Progenitor cell of endocrine pancreas (in vitro differentiated cells): Measurements from ENCODE around the gene STX8. TPM values are rescaled to one million over a fixed set of nuclear protein-coding genes. Genes with fewer than 3 reads are reported as not detected.

Source experiments
- DNase-seq: peaks from one replicate; pipeline ENCODE4 v3.0.0; 2021; ENCODE audit warnings: low spot score; ENCODE audit not compliant: unreplicated experiment
- H3K27ac Mint-ChIP-seq: 2 replicates; pipeline ENCODE4 v1.8.0; 2021; ENCODE audit warnings: mild to moderate bottlenecking, moderate library complexity, mixed read lengths
- H3K27me3 Mint-ChIP-seq: 2 replicates; pipeline ENCODE4 v1.8.0; 2021; ENCODE audit warnings: mixed read lengths
- H3K36me3 Mint-ChIP-seq: 2 replicates; pipeline ENCODE4 v1.8.0; 2022; ENCODE audit warnings: mixed read lengths; ENCODE audit not compliant: insufficient read depth
- H3K4me1 Mint-ChIP-seq: 2 replicates; pipeline ENCODE4 v1.8.0; 2021; ENCODE audit warnings: low read depth, mixed read lengths
- H3K4me3 Mint-ChIP-seq: 2 replicates; pipeline ENCODE4 v1.8.0; 2021; ENCODE audit warnings: low read depth, mild to moderate bottlenecking, moderate library complexity, mixed read lengths
- H3K9me3 Mint-ChIP-seq: 2 replicates; pipeline ENCODE4 v1.8.0; 2021; ENCODE audit warnings: low read depth, mixed read lengths
- total RNA-seq: library from RNA; stranded (reverse); gene quantifications from 2 replicates; pipeline ENCODE4 v1.2.1, GENCODE V29; 2021
- TF ChIP-seq, protein P1 (sequence below): fragments of 200-600 bp; sonication (generic); IDR thresholded peaks from one replicate; pipeline ENCODE4 v1.5.0; 2021; ENCODE audit warnings: antibody characterized with exemption, mild to moderate bottlenecking; ENCODE audit not compliant: unreplicated experiment

STX8 gene
- total RNA-seq, 1 donor from 2014 or later, result 63.4 TPM

GRCh38 chr17:9233761-9234160 is 341.9 kb downstream of the STX8 start:
- DNase-seq, result no peak
- Mint-ChIP-seq H3K9me3 (no peaks in the 10 kb centered on the region), H3K36me3 (no peaks in the 10 kb centered on the region), H3K4me1 (peaks cover 12% of the 10 kb centered on the region), H3K27ac (no peak overlapping the region), H3K27me3 (peaks cover 17% of the 10 kb centered on the region), H3K4me3 (no peak overlapping the region)
- TF ChIP-seq, protein P1, sequence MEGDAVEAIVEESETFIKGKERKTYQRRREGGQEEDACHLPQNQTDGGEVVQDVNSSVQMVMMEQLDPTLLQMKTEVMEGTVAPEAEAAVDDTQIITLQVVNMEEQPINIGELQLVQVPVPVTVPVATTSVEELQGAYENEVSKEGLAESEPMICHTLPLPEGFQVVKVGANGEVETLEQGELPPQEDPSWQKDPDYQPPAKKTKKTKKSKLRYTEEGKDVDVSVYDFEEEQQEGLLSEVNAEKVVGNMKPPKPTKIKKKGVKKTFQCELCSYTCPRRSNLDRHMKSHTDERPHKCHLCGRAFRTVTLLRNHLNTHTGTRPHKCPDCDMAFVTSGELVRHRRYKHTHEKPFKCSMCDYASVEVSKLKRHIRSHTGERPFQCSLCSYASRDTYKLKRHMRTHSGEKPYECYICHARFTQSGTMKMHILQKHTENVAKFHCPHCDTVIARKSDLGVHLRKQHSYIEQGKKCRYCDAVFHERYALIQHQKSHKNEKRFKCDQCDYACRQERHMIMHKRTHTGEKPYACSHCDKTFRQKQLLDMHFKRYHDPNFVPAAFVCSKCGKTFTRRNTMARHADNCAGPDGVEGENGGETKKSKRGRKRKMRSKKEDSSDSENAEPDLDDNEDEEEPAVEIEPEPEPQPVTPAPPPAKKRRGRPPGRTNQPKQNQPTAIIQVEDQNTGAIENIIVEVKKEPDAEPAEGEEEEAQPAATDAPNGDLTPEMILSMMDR, result no peak

DNA sequence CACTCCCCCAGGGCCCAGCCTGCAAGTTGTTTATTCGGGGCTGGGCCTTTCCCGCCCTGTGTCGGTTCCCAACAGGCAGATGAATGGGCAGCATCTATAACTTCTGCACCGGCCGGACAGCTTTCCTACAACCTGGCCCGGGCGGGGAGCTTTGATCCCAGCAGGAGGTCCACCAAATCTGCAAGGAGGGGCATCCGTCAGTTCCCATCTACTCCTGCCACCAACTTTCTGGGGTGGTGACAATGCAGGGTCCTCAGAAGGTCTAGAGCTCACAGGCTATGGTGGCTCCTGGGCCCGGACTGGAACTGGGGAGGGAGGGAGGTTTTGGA is 342.4 kb downstream of the STX8 start:
- TF ChIP-seq, protein P1, result no peak
- Mint-ChIP-seq H3K4me1 (peaks cover 10% of the 10 kb centered on the region), H3K9me3 (no peaks in the 10 kb centered on the region), H3K27ac (no peak overlapping the region), H3K36me3 (no peaks in the 10 kb centered on the region), H3K4me3 (no peak overlapping the region), H3K27me3 (peaks cover 14% of the 10 kb centered on the region)
- DNase-seq, result no peak

DNA sequence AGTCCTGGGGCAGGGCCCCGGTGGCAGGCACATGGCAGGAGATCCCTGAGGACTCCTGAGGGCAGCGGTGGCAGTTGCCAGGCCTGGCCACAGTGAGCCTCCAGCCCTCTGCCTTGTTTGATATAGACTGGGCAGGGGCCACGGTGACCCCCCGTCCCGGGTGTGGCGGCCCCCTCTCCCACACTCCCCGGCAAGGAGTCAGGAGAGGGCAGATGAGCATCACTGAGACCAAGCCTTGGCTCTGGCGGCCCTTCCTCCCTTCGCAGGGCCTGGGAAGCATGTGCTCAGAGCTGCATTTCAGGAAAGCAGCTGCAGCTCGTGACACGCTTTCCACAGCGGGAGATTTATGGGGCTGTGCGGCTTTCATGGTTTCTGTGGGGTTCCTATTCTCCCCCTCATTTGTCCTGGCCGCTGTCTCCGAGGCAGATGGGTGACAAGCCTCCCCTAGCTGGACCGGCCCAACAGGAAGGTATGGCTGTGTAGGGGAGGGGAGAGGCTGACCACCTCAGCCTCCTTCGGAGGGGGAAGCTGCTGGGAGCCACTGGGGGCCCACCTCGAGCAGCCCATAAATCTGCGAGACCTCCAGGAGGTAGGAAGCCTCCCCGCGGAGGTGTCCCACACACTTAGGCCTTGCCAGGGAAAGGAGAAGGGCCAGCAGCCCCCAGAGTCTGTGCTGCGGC is 342.9 kb downstream of the STX8 start:
- Mint-ChIP-seq H3K36me3 (no peaks in the 10 kb centered on the region), H3K9me3 (no peaks in the 10 kb centered on the region), H3K27me3 (peaks cover 9% of the 10 kb centered on the region), H3K4me1 (peaks cover 5% of the 10 kb centered on the region), H3K27ac (no peak overlapping the region), H3K4me3 (no peak overlapping the region)
- DNase-seq, result no peak
- TF ChIP-seq, protein P1, result no peak

DNA sequence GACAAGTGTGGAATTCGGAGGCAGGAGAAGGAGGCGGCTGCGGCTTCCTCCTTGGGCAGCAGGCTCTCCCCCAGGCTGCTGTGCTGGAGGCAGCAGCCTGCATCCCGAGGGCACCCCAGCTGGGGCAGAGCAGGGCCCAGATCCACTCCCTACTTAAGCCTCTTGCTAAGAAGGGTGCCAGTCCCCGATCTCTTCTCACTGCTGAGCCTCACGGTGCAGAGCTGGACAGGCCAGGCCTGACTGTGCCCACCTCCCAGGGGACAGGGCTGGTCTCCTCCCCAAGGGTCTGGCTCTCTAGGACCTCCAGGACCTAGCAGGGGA is 343.5 kb downstream of the STX8 start:
- Mint-ChIP-seq H3K4me3 (no peak overlapping the region), H3K36me3 (no peaks in the 10 kb centered on the region), H3K27me3 (peaks cover 9% of the 10 kb centered on the region), H3K9me3 (no peaks in the 10 kb centered on the region), H3K4me1 (no peaks in the 10 kb centered on the region), H3K27ac (no peak overlapping the region)
- DNase-seq, result no peak
- TF ChIP-seq, protein P1, result no peak

DNA sequence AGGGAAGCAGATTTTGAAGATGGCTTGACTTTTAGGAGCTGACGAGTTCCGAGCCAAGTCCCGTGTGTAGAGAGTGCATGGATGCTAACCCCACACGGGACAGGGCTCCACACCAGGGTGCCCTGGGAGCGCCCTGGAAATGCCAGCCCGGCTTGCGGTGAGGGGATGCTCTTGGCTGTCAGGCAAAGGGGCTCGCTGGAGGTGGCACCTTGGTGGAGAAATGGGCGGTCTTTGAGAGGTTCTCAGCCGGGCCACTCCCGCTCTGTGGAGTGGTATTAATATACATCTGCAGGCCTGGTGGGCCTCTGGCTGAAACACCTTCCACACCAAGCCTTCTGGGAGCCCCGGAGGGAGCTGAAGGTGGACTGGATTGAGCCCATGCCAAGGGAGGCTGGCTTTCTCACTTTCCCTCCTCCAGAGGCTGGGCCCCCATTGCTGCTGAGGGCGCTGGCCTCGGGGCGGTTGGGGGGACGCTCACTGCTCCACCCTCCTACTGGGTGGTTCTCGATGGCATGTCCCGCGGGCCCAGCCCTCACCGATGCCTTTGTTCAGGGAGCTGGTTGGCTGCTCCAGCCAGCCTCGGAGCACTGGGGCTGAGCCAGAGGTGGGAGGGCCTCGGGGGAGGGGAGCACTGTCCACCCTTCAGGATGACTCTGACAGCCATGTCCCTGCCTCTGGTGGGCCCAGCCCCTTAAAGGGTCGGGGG is 344.0 kb downstream of the STX8 start:
- Mint-ChIP-seq H3K27ac (no peak overlapping the region), H3K27me3 (peaks cover 9% of the 10 kb centered on the region), H3K4me1 (no peaks in the 10 kb centered on the region), H3K4me3 (no peak overlapping the region), H3K36me3 (no peaks in the 10 kb centered on the region), H3K9me3 (no peaks in the 10 kb centered on the region)
- no peak for DNase-seq
- TF ChIP-seq, protein P1, result no peak
